GM18520 (cell line): ENCODE measurements around the gene VGLL3.
"Not testable (repeated sequence)": the region's sequence is repeated elsewhere in the genome, so short reads cannot be mapped to it uniquely, and the experiment has no call there.

Experiments
- ATAC-seq: cut with Tn5 transposase; IDR thresholded peaks from one replicate; pipeline ENCODE4 v1.9.1; 2021; ENCODE audit not compliant: unreplicated experiment

The VGLL3 gene, protein sequence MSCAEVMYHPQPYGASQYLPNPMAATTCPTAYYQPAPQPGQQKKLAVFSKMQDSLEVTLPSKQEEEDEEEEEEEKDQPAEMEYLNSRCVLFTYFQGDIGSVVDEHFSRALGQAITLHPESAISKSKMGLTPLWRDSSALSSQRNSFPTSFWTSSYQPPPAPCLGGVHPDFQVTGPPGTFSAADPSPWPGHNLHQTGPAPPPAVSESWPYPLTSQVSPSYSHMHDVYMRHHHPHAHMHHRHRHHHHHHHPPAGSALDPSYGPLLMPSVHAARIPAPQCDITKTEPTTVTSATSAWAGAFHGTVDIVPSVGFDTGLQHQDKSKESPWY

DNA sequence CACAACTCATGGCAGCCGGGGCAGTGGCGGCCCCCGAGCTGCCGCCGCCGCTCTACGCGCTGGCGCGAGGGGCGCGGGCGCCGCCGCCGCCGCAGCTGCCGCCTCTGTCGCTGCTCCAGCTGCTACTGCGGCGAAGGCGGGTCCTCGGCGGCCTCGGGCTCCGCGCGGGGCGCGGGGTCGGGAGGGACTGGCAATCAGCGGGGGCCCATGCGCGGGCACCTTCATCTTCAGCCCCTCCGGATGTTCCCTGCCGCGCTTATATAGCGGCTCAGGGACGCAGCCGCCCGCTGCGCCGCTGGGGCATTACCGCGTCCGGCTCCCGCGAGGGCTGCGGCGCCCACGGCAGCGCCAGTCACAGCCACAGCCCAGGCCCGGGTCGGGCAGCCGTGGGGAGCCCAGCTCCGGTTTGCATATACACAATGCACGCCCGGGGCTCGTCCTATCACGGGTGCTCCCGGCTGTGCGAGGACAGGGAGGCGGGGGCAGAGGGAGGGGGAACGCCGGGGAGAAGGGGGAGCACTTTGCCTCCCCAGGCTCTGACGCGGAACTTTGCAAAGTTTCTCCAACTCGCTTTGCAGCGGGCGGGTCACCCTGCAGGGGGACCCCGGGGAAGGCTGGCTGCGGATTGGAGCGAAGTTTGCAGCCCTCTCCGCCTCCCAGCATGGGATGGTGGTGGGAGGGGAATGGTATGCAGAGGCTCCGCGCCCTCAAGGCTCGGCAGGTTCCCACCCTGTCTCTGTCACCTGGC, at the start of gene VGLL3:
Gene VGLL3, minus strand, starts transcription at position 416 of the 748 bp plus-strand sequence. Its CDS starts 406 bp downstream, at position 10.
- no peak for ATAC-seq

DNA sequence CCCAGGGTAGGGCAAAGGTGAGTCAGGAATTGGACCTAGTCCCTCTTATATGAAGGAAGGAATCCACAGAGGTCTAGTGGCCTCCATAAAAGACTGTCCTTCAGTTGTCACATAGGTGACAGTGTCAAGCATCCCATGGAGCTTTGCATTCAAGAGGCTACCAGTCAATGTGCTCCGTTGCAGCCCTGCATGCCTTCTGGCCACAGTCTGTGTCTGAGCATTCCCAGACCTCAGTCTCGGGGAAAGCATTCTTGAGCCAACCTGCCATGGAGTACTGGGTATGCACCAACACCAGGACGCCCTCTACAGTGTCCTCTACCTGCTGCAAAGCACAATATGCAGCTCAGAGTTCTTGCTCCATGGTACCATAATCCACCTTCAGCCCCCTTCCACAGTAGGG, 46.7 kb upstream of the VGLL3 start:
- no peak for ATAC-seq

DNA sequence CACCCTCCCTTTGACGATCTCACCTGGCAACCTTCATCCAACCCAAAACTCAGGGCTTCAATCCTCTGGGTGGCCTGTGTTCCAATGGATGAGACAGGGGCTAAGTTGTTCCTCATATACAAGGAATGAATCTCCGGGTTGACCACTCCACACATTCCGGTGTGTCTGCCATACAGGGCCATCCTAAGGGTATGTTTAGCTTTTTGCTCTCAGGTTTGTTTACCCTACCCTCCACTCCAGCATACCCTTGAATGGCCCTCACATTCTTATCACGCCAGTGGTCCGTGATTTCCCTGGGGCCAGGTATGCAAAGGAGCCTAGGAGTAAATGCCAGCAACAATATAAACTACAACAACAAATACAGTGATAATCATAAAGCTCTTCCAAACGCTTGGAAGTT, 45.7 kb upstream of the VGLL3 start:
- no peak for ATAC-seq

DNA sequence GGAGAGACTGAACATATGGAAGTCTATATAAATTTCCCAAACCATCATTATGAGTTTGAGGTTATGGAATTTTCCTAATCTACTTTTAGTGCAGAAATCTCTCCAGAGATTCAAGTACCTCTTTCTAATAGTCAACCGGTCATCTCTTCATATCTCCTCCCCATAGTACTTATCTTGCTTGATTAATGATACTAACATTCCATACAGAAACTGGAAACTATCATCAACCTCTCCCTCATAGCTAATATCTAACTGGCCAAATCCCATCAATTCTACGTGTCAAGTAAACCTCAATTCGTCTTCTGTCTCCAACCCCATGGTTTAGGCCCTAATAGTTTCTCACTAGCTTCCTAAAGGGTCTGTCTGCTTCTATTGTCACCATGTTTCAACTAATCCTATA, 44.4 kb upstream of the VGLL3 start:
- no peak for ATAC-seq

DNA sequence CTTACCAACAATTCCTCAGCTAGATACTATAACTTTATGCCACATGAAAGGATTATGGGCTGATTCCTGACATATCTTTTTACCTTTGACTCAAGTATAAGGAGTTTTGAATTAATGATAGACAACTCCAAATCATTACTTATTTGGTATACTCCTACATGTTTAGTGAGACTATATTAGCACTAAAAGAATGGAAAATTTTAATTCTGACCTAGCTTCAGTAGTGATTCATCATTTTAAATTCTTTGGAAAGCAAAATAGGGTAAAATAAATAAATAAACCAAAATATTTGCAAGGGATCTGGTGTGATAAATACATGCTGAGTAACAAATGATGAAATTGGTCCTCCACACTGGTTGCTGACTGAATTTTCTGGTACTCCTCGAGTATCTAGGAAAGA, 42.3 kb upstream of the VGLL3 start:
- no peak for ATAC-seq

DNA sequence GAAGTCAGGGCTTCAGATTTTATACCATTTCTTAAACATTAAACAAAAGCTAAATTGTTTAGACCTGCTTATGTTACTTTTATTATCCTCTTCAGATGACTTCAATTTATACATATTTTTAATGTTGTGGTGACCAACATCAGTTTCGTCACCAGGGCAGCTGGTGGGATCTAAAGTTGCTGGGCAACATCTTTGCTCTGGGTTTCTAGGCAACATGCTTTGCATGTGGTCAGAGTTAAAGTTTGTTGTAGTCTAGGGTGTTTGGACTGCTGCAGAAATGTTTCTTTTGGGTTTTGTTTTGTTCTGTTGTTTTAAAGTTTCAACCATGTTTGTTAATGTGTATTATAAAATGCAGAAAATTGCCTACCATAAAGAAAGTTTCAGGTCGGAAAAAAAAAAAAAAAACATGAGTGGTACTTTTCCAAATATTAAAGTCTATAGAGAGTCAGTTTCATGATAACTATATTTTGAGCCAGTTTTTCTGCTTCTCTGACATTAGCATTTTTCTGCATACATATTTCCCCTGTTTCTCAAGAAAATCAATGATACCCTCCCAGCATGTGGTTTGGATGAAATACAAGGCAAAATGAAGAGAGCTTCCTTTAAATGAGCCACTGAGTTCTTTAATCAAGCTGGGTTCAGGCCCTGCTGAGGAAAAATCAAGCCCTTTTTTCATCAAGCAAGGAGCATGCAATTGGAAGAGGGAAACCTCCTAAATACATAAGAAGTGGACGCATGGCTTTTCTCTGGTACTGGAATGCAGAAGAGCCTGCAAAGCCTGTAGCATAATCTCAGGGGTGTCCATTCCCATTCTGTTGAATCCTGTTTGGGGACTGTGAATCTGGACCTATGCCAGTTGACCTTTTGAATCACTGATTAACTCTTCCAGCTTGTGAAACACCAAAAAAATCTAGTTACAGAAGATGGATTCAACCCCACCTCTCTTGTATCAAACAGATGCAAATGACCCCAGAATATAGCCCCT, 35.0 kb upstream of the VGLL3 start:
- ATAC-seq: no peak

DNA sequence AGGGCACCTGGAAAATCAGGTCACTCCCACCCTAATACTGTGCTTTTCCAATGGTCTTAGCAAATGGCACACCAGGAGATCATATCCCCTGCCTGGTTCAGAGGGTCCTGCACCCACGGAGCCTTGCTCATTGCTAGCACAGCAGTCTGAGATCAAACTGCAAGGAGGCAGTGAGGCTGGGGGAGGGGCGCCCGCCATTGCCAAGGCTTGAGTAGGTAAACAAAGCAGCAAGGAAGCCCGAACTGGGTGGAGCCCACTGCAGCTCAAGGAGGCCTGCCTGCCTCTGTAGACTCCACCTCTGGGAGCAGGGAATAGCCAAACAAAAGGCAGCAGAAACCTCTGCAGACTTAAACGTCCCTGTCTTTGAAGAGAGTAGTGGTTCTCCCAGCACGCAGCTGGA, 26.4 kb upstream of the VGLL3 start:
- not testable (repeated sequence) for ATAC-seq

DNA sequence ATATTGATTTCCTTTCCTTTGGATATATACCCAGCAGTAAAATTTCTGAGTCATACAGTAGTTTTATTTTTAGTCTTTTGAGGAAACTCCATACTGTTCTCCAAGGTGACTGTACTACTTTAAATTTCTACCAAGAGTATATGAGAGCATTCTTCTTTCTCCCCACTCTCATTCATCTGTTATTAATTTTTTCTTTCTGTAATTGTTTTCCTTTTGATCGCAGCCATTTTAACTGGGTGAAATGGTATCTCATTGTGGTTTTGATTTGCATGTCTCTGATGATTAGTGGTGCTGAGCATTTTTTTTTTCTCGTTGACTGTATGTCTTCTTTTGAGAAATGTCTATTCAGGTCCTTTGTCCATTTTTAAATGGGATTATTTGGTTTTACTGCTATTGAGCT, 18.3 kb upstream of the VGLL3 start:
- ATAC-seq: no peak

DNA sequence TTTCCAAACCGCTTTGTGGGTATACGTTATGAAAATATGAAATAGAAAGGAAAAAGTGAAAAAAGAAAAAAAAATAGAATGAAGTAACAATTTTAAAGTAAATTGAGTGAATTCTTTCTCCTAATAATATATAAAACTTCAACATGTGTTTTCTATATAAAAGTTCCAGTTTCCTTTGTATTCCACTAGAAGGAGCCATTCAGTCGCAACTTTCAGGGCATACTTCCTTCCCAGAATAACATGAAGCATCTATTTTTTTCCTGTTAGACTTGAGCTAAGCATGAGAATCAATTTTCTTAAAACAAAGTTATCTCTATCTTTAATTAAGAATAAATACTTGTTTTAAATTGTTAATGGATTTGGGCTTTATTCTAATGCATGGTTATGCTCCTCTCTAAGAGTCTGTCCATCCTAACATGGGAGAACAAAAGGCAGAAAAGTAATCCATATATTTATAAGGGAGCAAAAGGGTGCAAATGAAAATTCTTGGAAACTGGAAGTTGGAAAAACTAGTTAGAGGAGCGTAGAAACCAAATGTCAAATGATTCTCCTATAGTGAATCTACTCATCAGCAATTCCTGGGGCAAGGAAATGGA, 16.0 kb upstream of the VGLL3 start:
- no peak for ATAC-seq

DNA sequence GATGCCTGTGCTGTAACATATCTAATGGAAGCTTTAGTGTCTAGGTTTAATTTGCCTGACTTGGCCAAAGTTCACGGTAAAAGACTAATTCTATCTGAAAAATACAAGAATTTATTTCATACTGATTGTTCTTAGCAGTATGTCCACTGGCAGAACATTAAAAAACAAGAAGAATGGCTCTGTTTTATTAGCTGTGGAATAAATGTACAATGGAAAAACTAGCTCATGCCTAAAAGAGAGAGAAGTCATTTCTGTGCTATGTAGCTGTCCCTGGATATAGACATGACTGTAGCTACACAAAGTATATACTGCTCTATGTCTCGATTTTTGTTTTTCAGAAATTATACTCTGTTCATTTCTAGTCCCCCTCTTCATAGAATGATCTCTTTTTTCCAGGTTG, 13.9 kb upstream of the VGLL3 start:
- no peak for ATAC-seq

DNA sequence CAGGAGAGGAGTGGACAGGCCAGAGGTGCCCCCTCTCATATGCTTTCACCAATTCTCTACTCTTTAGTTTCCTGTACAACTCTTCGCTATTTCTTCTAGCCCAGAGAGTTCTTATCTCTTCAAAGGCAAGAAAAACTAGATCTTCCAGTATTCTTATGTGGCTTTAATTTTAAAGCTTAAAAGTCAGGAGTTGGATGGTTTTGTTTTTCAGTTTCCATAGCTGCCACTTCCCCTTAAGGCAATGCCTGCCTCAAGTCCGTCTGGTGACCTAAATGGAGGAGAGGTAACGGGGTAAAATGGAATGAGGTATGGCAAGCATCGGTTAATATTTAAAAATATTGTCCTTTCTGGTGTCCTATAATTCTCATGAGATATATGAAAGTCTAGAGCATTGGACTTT, 11.4 kb upstream of the VGLL3 start:
- ATAC-seq: no peak

DNA sequence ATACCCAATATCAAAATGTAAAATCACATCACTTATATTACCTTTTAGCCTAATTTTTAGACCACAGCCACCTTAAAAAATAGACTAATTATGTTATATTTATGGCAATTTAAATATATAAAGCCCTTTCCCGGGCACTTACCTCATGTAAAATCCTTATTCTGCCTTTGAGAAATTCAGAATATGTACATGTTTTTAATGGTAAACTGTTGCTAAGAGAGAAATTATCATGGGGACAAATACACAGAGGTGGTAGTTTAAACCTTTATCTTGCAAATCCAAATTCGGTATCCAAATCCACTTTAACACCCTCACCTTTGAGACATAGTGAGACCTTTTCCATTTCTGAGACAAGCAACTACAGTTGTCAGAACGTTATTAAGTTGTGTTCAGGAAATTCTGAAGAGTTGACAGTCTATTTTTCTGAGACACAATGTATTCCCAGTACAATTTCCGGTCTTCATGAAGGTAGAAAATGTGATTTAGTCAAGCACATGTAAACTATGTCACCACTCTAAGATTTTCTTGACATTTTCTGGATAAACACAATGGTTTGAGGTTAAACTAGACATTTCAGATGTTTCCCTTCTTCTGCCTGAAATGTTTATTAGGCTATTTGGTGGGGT, 10.6 kb upstream of the VGLL3 start:
- no peak for ATAC-seq

DNA sequence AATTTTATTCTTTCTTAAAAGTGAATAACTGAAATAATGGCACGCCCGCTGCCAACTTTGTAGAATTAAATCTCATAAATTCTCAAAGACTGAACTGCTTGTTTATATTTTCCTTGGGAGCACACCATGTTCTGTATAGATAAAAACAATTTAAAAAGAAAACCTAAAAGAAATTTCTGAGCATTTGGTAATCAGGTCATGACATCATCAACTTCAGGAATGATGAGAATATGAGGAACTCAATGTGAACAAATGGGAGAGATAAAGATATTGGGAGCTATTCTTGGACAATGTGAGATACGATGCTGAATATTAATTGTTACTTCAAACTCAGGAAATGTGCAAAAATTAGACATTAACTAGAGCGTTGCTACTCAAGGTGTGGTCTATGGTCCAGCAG, 10.0 kb upstream of the VGLL3 start:
- ATAC-seq: no peak

DNA sequence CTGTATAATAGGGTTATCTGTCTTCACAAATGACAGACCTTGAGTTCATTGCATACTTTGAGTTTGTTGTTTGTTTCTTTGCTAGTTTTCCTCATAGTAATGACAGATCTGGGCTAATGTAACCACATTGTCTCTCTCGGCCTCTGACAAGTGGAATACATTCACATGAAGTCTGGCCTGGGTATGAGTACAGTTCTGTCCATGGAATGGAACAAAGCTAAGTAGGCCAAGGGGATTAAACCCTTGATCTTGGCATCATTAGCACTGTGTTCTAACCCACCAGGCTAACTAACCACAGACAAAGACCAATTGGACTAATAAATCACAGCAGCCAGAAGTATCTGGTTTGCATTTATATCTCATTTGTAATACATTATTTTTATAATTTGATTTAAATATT, 7.6 kb upstream of the VGLL3 start:
- ATAC-seq: no peak

DNA sequence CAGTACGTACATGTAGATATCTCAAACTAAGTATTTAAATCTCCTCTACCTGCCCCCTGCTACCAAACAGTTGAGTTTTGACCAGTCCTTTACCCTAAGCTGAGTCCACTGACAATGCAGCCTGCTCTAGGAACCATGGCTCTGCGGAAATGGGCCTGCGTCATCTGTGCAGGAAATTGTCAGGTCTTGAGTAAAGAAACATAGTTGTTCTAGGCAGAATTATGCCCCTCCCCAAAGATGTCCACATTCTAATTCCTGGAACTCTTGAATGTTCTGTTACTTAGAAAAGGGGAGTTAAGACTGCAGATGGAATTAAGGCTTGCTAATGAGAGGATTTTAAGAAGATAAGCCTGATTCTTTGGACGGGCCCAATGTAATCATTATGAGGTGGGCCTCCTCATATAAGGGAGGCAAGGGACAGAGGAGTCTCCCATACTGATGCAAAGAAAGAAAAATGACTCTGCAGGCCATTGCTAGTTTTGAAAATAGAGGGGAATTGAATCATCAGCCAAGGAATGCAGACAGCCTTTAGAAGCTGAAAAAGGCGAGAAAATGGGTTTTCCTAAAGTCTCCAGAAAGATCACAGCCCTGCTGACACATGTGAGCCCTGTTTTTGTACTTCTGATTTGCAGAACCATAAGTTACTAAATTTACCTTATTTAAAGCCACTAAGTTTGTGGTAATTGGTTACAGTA, 5.5 kb upstream of the VGLL3 start:
- ATAC-seq: no peak

DNA sequence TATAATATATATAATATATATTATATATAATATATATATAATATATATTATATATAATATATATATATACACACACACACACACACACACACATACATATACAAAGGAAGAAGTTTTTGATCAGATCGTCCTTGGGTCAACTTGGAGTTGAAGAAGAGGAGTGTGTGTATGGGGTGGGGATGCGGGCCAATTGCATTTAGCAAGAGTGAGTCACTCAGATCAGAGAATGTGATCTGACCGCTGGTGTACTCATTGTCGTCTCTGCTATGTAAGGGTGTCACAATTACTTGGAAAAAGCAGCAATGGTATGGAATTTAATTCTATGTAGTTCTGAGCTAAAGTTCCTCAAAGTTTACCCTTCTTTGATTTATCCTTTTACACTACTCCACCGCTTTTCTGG, 4.6 kb upstream of the VGLL3 start:
- no peak for ATAC-seq

DNA sequence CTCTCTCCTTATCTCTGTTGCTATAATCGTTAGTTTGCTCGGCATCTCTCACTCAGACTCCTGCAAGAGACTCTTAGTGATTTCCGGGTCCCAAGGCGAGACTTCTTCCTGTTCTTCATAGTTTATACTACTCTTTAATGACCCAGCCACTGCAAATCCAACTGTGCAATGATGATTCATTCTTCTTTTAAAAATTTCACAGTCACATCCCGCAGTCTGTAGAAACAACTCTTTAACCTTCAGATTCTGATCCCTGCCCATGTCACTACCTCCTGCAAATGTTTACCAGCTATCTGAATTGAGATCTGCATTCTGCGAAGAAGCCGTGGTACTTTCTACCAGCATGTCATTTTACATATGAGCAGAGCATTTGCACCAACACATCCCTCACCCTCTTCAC, 2.8 kb upstream of the VGLL3 start:
- no peak for ATAC-seq

DNA sequence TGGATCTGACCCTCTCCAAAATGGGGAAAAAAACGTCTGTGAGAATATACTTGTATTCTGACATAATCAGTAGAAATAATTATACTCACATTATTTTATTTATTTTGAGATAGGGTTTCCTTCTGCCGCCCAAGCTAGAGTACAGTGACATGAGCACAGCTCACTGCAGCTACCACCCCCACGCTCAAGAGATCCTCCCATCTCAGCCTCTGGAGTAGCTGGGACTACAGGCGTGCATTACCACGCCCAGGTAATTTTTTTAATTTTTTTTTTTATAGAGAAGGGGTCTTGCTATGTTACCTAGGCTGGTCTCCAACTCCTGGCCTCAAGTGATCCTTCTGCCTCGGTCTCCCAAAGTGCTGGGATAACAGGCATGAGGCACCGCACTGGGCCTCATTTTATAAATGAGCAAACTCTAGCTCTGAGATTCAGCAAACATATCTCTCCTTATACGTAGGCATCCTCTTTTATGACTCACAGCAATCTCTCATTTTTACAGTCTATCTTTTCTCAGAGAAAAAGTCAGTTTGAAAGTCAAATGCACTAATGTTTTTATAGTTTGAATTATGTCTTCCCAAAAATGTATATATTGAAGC, 989 bp upstream of the VGLL3 start:
- ATAC-seq: no peak

DNA sequence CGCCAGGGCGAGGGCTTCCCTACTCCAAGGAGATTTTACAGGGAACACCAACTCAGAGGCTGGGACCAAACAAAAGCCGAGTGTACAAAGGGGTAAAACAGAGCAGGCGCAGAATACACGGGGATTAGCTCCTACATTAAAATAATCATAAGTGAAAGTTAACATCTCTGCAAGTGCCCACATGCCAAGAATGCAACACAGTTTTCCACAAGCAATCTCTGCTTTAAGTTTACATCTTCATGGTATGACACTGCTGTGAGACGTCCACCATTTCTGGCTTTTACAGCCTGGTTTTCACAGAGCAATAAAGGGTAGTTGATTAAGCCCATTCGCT, 500 bp upstream of the VGLL3 start:
- no peak for ATAC-seq
